Activated CD4-positive, CD25-positive, alpha-beta regulatory T cell treated with anti-CD3 and anti-CD28 coated beads, Interleukin-2, amount 50 U/mL, for 72 hours (primary cell): Measurements from ENCODE around the gene NKAIN2.
"Not testable (repeated sequence)": the region's sequence is repeated elsewhere in the genome, so short reads cannot be mapped to it uniquely, and the experiment has no call there.

Experiments used
- DNase-seq: peaks from one replicate; pipeline ENCODE4 v3.0.0; 2021

Gene NKAIN2

GRCh38 chr6:124237911-124238310, 434.2 kb downstream of the NKAIN2 start:
- DNase-seq = no peak

GRCh38 chr6:124238408-124238807, 434.7 kb downstream of the NKAIN2 start:
- not testable (repeated sequence) for DNase-seq

DNA sequence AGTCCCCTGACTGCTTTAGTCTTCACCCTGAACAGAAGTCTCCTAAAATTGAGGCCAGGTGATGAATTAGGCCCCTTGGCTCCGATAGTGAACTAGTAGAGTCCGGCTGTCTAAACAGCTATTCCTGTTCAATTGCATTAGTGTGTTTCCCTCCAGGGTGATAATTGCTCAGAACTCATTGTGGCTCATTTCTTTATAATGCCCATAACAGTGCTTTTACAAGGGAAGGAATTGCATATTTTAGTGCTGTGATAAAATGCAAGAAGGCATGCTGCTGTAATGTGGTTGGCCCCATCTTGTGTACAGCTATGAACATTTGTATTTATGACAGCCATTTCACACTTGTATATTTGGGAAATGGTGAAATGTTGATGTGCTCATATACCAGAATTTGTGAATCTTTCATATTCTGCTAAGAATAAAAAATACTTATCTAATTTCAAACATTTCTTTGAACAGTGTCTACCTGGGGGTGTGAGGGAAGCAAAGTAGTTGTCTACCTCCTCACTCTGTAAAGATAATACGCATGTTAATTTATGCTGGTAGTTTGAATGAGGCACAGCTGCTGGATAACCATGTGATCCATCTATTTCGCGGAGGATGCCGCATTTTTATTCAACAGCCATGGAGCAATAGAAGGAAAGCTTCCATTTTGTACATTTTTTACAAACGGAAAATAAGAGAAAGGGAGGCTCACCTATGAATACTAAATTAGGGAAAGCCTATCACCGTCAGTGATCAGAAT, 451.4 kb downstream of the NKAIN2 start:
- DNase-seq = no peak

DNA sequence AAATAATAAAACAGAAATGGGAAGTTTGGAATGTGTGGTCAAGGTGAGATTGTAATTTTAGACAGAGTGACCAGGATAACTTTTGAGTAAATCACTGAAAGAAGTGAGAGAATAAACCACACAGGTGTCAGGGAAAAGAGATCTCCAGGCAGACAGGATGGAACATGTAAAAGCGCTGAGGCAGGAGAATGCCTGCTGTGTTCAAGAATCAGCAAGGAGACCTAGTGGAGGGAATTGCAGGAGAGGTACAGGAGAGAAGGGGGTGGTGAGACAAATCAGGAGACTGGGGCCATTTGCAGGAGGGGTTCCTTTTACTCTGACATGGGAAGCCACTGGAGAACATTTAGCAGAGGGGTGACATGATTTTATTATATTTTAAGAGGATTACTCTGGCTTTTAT, 456.7 kb downstream of the NKAIN2 start:
- no peak for DNase-seq

- DNase-seq = no peak
These were observed 466.1 kb downstream of the NKAIN2 start for GRCh38 chr6:124269733-124270132.

- no peak for DNase-seq
These were observed 470.0 kb downstream of the NKAIN2 start for GRCh38 chr6:124273701-124274100.

DNA sequence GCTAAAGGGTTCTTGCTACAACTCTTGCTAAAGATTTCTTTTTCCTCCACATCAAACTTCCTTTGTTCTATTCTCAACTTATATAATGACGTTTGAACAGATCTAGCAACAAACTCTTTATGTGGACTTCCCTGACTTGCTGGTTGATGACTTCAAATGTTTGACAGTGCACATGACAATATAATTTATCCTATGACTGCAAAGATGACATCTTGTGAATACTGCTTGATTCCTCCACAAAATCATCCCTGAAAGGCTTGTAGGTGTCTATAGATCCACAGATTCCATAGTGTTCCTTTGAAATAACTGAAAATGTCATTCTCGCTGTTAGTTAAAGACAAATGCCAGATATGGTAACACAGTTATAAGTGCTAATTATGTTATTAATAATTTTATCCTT, 478.9 kb downstream of the NKAIN2 start:
- DNase-seq = no peak

- no peak for DNase-seq
These were observed 479.8 kb downstream of the NKAIN2 start for GRCh38 chr6:124283486-124283885.

- DNase-seq = no peak
These were observed 481.5 kb downstream of the NKAIN2 start for GRCh38 chr6:124285146-124285545.

DNA sequence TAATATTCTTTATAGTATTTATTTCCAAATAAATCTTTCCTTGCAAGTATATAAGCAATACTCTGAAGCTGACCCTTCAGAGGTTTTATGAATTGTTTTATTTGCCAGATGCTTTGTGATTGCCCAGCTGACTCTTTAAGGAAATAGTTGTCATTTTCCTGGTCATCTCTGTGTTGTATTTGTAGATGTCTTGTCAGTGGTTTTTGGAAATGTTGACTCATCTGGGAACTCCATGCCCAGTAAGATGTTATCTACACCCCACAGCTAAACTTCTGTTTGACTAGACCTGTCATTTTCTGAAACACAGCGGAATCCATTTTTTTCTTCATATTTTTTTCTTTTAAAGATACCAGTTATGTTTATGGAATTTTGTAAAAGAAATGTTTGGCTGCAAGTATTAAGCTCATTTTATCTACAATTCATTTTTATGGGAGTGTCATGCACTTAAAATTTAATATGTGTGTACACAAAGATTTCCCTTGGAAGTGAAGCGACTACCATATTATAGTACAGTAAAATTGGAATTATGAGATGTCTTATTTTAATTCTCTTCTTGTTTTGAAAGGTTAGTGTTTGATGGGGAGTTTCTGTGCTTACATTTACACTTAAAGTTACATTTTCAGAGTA, 491.0 kb downstream of the NKAIN2 start:
- no peak for DNase-seq

GRCh38 chr6:124297507-124297906, 493.8 kb downstream of the NKAIN2 start:
- no peak for DNase-seq

DNA sequence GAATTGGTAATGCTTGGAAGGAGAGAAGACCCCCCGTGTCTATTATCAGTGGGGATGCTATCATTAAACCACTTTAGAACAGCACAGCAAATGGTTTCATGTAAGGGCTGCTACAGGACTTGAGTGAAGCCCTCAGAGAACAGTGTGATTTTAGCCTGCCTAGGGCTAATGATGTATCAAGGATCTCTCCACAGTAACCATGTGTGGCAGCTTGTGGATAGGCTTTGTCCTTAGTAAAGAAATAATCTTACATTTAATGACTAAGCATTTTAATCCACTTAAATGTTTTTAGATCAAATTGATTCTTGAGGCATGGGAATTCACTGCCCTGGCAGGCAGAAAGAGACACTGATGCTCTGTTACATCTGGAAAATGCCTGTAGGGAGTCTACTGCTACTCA, 495.1 kb downstream of the NKAIN2 start:
- no peak for DNase-seq

DNA sequence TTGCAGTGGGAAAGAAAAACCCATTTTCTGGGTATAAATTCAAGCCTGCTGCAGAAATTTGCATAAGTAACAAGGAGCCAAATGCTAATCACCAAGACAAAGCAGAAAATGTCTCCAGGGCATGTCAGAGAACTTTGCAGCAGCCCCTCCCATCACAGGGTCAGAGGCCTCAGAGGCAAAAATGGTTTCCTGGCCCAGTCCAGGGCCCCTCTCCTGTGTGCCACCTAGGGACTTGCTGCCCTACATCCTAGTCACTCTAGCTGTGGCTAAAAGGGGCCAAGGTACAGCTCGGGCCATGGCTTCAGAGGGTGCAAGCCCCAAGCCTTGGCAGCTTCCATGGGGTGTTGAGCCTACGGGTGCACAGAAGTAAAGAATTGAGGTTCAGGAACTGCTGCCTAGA, 497.2 kb downstream of the NKAIN2 start:
- not testable (repeated sequence) for DNase-seq

DNA sequence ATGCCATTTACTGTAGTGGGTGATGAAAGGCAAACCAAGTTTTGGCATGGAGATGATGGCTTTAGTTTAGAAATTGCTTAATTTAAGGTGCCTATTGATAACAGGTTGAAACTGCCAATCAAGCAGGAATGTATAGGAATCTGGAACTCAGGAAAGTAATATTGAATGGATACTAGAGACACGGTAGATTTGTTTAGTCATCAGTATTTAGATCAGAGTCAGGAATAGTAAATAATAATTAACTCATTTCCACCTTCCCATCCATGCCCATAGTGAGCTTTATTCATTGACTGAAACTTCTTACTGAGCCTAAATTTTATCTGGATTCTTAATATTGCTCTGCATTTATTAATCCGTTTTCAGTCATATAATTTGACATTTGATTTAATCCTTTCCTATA, 500.3 kb downstream of the NKAIN2 start:
- no peak for DNase-seq

DNA sequence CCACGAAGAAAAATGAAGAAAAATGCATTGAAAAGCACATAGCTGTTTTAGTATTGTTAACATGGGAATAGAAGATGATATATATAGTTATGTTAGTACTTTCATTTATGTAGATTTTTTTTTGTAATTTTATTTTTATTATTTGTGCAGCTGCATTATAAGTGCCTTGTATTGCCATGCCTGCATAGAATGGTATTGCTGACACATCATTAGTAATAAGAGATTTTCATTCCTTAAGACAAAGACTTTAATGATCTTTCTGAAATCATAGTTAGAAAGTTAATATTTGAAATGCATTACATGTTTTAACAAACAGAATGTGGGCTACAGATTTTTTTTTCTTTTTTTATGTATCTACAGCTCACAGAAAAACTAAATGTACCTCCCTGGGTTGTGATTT, 506.5 kb downstream of the NKAIN2 start:
- no peak for DNase-seq

- DNase-seq = no peak
These were observed 515.7 kb downstream of the NKAIN2 start for GRCh38 chr6:124319410-124319809.

- DNase-seq = no peak
These were observed 520.6 kb downstream of the NKAIN2 start for GRCh38 chr6:124324237-124324636.

DNA sequence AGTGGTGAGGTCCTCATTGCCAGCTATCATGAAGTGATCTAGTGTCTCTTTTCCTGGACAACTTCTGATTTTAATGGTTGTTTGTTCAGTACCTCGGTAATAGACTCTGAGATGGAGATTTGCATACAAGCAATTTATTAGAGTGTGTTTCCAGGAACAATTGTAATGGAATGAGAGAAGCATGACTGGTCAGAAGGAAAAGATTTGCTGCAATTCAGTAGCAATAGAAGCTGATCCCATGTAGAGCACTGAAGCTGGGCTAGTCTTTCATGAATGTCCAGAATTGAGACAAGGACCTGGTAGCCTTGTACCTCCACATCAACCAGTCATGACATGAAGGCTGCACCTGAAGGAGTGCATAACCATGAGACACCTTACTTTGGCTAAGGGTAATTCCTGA, 526.5 kb downstream of the NKAIN2 start:
- DNase-seq = no peak

DNA sequence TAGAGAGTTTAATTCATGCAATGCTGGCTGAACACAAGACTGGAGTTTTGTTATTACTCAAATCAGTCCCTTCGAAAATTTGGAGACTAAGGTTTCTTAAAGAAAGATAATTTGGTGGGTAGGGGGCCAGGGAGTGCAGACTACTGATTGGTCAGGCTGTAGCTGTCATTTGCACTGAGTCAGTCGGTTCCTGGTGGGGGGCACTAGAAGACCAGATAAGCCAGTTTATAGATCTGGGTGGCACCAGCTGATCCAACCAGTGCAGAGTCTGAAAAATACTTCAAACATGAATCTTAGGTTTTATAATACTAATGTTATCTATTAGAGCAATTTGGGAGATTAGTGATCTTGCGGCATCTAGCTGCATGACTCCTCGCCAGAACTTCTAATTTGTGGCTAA, 530.7 kb downstream of the NKAIN2 start:
- DNase-seq = no peak

GRCh38 chr6:124339610-124340334, 536.1 kb downstream of the NKAIN2 start:
- DNase-seq = no peak

DNA sequence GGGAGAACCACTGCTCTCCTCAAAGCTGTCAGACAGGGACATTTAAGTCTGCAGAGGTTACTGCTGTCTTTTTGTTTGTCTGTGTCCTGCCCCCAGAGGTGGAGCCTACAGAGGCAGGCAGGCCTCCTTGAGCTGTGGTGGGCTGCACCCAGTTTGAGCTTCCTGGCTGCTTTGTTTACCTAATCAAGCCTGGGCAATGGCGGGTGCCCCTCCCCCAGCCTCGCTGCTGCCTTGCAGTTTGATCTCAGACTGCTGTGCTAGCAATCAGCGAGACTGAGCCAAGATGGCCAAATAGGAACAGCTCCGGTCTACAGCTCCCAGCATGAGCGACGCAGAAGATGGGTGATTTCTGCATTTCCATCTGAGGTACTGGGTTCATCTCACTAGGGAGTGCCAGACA, 544.7 kb downstream of the NKAIN2 start:
- DNase-seq = not testable (repeated sequence)

DNA sequence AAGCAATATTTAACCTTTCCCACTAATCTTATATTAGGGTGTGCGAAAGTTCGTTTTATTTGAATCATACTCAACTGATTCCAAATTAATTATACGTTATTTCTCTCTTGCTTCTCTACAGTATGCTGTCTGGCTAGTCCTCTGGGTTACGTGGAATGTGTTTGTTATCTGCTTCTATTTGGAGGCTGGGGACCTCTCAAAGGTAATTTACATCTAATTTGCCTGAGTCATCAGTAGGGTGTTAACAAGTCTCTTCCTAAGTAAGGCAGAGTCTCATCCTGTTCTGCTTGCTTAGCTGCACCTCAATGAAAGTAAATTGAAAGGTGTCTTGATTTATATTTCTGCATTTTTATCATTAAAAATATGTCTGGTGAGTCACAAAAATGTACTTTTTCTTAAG, 551.5 kb downstream of the NKAIN2 start:
- DNase-seq = no peak

DNA sequence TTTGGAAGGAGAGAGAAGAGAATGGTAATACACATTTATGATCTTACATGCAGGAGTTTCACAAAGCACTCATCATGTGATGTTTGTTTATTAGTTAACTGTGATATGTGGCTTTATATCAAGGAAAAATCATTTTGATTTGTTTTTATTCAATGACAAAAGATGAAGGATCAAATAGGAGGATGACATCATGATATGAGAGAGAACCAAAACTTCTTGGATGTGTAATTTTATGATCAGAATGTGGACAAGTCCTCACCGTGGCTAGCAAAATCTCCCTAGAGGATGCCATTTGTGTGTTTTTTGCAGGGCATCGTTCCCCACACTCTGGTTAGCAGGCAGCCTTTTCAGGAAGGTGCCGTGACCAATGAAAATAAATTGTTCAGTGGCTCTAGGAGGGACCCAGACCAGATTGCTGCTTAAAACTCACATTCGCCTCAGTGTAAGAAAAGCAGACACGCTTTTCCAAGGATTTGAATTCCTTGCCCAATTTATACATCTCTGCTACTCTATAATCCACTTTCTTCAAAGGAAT, 552.7 kb downstream of the NKAIN2 start:
- DNase-seq = no peak

GRCh38 chr6:124356811-124357210, 553.1 kb downstream of the NKAIN2 start:
- DNase-seq = no peak
